ENCODE results near the gene TAF13.
A peak's percentile ranks its signal among the peaks of the same experiment; 100 is the strongest.

TAF13 gene

DNA sequence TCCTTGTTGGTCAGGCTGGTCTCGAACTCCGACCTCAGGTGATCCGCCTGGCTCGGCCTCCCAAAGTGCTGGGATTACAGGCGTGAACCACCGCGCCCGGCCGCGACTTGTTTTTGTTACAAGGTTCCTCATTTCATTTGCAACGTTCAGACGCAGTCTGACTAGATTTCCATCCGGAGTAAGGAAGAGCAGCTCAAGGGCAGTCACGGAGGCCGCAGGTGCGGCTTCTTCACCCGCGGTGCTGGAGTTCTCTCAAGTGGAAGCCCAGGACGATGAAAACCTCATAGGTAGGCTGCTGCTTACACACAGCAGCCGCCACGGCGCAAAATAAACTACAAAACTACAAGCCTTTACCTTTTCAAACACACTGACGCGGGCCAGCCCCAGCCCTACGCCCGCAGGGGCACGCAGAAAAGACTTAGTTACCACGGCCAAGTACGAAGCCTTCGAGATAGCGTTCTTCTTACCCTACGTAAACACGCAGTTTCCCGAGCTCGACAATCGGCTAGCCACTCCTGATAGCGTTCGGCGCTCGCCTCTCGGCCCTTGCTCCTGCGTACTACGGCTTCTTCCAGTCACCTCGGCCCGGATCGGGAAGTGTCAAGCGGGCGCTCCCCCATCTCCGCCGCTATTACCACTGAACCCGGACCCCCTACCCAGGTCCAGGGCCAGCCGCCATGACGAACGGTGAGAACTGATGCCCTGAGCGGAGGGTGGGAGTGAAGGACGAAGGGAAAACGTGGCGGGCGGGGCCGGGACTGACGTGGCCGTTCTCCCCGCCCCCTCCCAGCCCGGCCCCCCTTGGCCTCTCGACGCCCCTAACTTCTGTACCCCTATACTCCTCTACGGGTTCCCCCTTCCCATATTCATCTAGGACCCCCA, 14.6 kb upstream of the TAF13 start, which contains the start of gene TMEM167B:
TSS of gene TMEM167B (plus strand) at position 569 of the 882 bp plus-strand sequence. CDS start at position 678, 109 bp downstream.
- Histone ChIP-seq H3K79me2 (peaks cover 6% of the 10 kb centered on the region), H3K27ac (peak within 1 kb of the TSS; percentile 95), H3K4me2 (ENCODE audit: low read length) (peak within 1 kb of the TSS; percentile 76), H3K4me1 (peaks cover 5% of the 10 kb centered on the region), H3K4me3 (ENCODE audit: low read depth, low read length) (peak within 1 kb of the TSS; percentile 90), H3K36me3 (ENCODE audit: control insufficient read depth, insufficient read depth, low read length) (no peaks in the 10 kb centered on the region), H3K27me3 (ENCODE audit: control insufficient read depth, insufficient read depth, low read length) (no peaks in the 10 kb centered on the region), H2AFZ (peak within 1 kb of the TSS; percentile 92), H3K9ac (peak within 1 kb of the TSS; percentile 64), H3K9me3 (ENCODE audit: control insufficient read depth, low read length) (no peaks in the 10 kb centered on the region)
- TF ChIP-seq, protein P1, sequence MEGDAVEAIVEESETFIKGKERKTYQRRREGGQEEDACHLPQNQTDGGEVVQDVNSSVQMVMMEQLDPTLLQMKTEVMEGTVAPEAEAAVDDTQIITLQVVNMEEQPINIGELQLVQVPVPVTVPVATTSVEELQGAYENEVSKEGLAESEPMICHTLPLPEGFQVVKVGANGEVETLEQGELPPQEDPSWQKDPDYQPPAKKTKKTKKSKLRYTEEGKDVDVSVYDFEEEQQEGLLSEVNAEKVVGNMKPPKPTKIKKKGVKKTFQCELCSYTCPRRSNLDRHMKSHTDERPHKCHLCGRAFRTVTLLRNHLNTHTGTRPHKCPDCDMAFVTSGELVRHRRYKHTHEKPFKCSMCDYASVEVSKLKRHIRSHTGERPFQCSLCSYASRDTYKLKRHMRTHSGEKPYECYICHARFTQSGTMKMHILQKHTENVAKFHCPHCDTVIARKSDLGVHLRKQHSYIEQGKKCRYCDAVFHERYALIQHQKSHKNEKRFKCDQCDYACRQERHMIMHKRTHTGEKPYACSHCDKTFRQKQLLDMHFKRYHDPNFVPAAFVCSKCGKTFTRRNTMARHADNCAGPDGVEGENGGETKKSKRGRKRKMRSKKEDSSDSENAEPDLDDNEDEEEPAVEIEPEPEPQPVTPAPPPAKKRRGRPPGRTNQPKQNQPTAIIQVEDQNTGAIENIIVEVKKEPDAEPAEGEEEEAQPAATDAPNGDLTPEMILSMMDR (IDR thresholded peaks at IDR 0.05): no peak

DNA sequence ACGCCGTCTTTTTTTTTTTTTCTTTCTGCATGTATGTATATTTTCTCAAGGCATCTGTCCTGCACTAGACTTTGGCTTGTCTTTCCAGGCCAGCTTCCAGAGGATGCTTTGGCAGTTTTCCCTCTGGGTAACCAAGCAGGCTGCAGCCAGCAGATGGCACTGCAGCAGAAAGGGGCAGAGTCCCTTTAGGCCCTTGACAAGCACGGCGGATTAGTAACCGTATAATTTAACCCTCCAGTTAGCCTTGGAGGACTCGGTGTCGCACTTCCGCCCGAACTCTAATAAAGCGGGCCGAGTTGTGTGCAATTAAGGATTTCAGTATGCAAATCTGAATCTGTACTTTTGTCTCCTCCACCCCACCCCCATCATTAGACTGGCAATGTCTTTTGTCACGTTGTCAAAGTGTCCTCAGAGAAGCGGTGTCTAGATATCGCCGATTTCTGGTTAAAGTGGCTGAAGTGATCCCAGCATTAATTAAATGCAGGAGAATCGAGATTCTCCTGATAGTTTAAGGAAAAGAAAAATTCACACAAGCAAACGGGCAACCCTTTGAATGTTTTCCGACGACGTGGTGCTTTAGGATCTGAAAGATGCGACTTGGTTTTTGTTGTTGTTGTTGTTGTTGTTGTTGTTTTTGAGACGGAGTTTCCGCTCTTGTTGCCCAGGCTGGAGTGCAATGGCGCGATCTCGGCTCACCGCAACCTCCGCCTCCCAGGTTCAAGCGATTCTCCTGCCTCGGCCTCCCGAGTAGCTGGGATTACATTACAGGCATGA, 13.6 kb upstream of the TAF13 start:
- H3K27ac ChIP-seq: no peak overlapping the region
- no peaks in the 10 kb centered on the region for H3K27me3 ChIP-seq (ENCODE audit: control insufficient read depth, insufficient read depth, low read length)
- H3K4me1 ChIP-seq: peaks cover 5% of the 10 kb centered on the region
- TF ChIP-seq, protein P1 (IDR thresholded peaks at IDR 0.05): no peak
- peaks cover 6% of the 10 kb centered on the region for H3K79me2 ChIP-seq
- H3K9ac ChIP-seq: no peak overlapping the region
- H3K4me2 ChIP-seq (ENCODE audit: low read length): peak overlapping the region; percentile 76
- H3K4me3 ChIP-seq (ENCODE audit: low read depth, low read length): peak overlapping the region; percentile 90
- H3K9me3 ChIP-seq (ENCODE audit: control insufficient read depth, low read length): no peaks in the 10 kb centered on the region
- H2AFZ ChIP-seq: no peak overlapping the region
- H3K36me3 ChIP-seq (ENCODE audit: control insufficient read depth, insufficient read depth, low read length): no peaks in the 10 kb centered on the region

DNA sequence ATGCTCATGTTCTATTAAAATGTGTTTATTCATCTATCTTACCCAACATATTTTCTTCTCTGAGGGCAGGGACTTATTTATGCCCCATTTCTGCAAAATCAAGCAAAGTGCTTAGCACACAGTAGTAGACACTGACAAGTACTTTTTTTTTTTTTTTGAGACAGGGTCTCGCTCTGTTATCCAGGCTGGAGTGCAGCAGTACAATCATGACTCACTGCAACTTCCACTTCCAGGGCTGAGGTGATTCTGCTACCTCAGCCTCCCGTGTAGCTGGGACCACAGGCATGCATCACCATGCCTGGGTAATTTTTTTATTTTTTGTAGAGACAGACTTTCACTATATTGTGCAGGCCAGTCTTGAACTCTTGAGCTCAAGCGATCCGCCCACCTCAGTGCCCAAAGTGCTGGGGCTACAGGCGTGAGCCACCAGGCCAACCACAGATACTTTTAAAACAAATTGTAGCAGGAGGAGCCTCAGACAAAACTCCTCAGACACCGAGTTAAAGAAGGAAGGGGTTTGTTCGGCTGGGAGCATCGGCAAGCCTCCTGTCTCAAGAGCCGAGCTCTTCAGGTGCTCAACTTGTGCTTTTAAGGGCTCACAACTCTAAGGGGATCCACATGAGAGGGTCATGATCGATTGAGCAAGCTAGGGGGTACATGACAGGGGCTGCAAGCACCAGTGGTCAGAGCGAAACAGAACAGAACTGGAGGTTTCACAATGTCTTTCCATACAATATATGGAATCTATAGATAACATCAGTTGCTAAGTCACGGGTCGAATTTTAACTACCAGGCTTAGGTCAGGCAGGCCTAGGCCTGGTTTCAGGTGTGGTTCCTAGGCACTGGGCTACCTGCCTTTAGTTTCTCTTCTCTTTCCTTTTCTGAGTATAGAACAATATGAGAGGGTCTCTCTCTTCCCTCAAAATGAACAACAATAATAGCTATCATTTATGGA, 9.0 kb upstream of the TAF13 start:
- H3K4me3 ChIP-seq (ENCODE audit: low read depth, low read length): no peak overlapping the region
- H3K9me3 ChIP-seq (ENCODE audit: control insufficient read depth, low read length): no peaks in the 10 kb centered on the region
- H3K4me2 ChIP-seq (ENCODE audit: low read length): no peak overlapping the region
- no peaks in the 10 kb centered on the region for H3K79me2 ChIP-seq
- TF ChIP-seq, protein P1 (IDR thresholded peaks at IDR 0.05): no peak
- H2AFZ ChIP-seq: no peak overlapping the region
- no peak overlapping the region for H3K27ac ChIP-seq
- no peaks in the 10 kb centered on the region for H3K36me3 ChIP-seq (ENCODE audit: control insufficient read depth, insufficient read depth, low read length)
- no peaks in the 10 kb centered on the region for H3K4me1 ChIP-seq
- no peaks in the 10 kb centered on the region for H3K27me3 ChIP-seq (ENCODE audit: control insufficient read depth, insufficient read depth, low read length)
- no peak overlapping the region for H3K9ac ChIP-seq

DNA sequence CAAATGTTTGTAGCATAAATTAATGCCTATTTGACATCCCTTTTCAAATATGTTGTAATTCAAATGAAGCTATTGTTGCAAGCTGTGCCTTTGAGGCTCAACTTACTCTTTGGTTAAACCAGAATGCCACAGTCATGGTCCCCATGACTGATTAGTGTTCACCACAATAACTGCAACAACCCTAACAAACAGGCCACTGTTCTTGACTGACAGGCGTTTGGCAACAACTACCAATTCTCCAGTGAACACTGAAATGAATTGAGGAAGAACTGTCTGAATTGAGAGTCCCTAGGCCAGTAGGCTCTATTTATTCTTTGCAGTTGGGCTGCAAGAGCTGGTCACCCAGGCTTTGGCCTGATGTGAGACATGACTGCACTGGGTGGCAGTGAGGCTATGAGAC, 8.1 kb upstream of the TAF13 start:
- no peak overlapping the region for H3K27ac ChIP-seq
- TF ChIP-seq, protein P1 (IDR thresholded peaks at IDR 0.05): no peak
- no peaks in the 10 kb centered on the region for H3K79me2 ChIP-seq
- H3K9me3 ChIP-seq (ENCODE audit: control insufficient read depth, low read length): no peaks in the 10 kb centered on the region
- H3K4me1 ChIP-seq: no peaks in the 10 kb centered on the region
- no peak overlapping the region for H3K4me3 ChIP-seq (ENCODE audit: low read depth, low read length)
- no peak overlapping the region for H3K4me2 ChIP-seq (ENCODE audit: low read length)
- no peak overlapping the region for H2AFZ ChIP-seq
- H3K9ac ChIP-seq: no peak overlapping the region
- no peaks in the 10 kb centered on the region for H3K27me3 ChIP-seq (ENCODE audit: control insufficient read depth, insufficient read depth, low read length)
- no peaks in the 10 kb centered on the region for H3K36me3 ChIP-seq (ENCODE audit: control insufficient read depth, insufficient read depth, low read length)

Measured in parathyroid adenoma (tissue), 2 donors.